Endometrium (tissue), 2 donors: ENCODE measurements around the gene KXD1.
"Not testable (repeated sequence)": the region's sequence is repeated elsewhere in the genome, so short reads cannot be mapped to it uniquely, and the experiment has no call there.

Source experiments
- FAIRE-seq: peaks from 2 replicates; lab custom pipeline; 2012; peaks lifted over from hg19 to GRCh38; lab: Jason Lieb, UNC
- donor health status: control.
- donor health status: control.

The KXD1 gene

GRCh38 chr19:18580311-18580710 lies 22.6 kb downstream of the KXD1 start:
- no peak for FAIRE-seq

GRCh38 chr19:18586306-18586705 lies 28.6 kb downstream of the KXD1 start:
- no peak for FAIRE-seq

DNA sequence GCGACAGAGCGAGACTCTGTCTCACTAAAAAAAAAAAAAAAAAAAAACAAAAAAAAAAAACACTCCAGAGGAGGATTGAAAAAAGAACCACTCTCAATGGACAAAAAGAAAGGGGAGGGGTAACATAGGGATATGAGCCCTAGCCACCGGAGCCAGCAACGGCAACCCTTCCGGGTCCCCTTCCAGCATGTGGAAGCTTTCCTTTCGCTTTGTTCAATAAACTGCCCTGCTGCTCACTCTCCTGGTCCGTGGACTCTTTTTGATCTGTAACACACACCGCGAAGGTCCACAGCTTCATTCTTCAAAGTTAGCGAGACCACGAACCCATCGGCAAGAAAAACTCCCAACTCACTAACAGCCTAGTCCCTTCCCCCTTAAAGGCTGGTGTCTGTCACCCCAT lies 29.9 kb downstream of the KXD1 start:
- no peak for FAIRE-seq

- FAIRE-seq = no peak
Observed at GRCh38 chr19:18587962-18588610, 30.4 kb downstream of the KXD1 start.

DNA sequence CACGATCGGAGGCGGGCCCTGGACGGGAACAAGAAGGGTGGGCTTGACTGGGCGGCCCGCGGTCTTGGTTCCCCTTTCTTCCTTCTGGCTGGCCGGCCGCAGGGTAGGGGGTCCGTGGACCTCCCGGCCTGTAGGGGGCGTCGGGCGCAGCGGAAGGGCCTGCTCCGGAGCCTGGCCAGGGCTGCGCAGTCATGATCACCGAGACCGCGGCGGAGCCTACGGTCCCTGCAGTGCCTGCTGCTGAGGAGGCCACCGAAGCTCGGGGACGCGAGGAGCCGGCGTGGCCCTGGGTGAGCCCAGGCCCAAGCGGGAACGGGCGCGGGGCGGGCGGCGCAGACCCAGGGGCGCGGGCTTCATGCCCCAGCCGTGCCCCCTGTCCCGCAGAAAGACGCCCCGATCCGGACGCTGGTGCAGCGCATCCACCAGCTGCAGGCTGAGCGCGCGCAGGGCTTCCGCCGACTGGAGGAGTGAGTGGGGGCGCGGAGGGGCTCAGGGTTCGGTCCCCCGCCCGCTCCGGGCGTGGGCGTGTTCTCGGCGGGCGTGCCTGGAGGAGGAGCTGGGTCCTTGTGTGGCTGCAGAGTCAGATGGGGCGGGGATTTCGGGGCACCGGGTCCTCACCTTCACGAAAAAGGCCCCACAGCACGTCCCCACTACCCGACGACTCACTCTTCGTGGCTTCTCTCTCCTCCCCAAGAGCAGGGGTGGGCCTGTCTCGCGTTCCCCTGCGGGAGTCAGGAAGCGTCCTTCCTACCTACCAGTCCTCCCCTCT lies 31.1 kb downstream of the KXD1 start, which contains the start of gene REX1BD:
REX1BD (plus strand) TSS at position 188 of the 769 bp plus-strand sequence; CDS start at position 192, 4 bp downstream.
- FAIRE-seq = no peak

- FAIRE-seq = no peak
Observed at GRCh38 chr19:18589380-18590272, 32.0 kb downstream of the KXD1 start.

- no peak for FAIRE-seq
Observed at GRCh38 chr19:18590273-18591272, 32.9 kb downstream of the KXD1 start.

DNA sequence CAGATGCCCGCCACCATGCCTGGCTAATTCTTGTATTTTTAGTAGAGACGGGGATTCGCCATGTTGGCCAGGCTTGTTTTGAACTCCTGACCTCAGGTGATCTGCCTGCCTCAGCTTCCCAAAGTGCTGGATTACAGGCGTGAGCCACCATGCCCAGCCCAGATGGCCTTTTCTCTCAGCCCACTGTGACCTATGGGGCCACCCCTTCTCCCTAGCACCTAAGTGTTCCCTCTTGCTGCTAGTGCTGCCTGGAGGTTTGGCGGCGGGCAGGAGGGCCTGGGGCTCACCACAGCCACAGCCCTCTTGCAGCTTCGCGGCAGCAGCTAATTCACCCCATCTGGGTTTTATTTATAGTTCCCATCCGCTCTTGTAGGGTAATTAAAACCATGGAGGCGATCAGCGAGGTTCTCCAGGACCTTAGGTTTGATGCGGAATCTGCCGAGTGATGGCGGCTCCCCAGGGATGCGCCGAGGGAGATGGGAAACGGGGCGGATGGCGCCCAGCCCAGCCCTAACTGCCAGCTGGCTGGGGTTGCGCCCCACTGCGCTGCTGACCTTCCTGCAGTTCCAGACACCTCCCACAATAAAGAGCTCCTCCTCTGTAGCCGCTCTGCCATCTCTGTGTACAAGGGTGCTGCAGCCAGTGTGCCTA lies 34.2 kb downstream of the KXD1 start:
- no peak for FAIRE-seq

DNA sequence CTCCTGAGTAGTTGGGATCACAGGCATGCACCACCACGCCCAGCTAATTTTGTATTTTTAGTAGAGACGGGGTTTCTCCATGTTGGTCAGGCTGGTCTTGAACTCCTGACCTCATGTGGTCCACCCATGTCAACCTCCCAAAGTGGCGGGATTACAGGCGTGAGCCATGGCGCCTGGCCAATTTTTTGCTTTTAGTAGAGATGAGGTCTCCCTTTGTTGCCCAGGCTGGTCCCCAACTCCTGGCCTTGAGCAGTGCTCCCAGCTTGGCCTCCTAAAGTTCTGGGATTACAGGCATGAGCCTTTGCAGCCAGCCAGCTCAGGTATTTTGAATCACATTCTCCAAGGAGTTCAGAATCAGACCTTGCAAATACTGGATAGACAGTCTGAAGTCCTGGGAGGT lies 35.1 kb downstream of the KXD1 start:
- not testable (repeated sequence) for FAIRE-seq

DNA sequence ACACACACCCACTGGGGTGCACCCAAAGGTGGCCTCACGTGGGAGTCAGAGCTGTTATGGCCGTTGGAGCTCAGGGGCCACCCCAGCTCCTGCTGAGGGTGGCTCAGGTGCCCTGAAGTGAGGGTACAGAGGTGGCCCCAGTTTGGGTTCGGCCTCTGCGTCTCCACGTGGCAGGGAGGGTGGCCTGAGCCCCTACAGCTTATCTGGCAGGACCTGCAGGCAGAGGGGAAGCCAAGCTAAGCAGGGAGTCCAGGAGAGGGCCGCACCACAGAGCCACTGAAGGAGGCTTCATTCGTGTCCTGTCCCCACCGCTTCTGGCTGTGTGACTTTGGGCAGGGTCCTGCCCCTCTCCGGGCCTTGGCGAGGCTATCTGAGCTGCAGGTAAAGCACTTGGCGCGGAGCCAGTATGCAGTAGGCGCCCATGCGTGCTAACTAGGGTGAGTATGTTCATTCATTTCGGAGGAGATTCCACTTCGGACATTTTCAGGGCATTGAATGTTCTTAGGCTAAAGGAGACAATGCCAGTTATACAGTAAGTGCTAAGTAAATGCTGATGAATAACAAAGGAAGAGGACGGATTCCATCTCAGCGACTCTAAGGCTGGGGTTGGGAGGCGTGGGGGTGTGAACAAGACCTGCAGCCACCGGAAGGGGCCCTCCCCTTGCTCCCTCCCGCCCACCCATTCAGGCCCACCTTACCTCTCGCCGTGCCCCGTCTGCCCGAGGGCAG lies 35.9 kb downstream of the KXD1 start:
- no peak for FAIRE-seq

DNA sequence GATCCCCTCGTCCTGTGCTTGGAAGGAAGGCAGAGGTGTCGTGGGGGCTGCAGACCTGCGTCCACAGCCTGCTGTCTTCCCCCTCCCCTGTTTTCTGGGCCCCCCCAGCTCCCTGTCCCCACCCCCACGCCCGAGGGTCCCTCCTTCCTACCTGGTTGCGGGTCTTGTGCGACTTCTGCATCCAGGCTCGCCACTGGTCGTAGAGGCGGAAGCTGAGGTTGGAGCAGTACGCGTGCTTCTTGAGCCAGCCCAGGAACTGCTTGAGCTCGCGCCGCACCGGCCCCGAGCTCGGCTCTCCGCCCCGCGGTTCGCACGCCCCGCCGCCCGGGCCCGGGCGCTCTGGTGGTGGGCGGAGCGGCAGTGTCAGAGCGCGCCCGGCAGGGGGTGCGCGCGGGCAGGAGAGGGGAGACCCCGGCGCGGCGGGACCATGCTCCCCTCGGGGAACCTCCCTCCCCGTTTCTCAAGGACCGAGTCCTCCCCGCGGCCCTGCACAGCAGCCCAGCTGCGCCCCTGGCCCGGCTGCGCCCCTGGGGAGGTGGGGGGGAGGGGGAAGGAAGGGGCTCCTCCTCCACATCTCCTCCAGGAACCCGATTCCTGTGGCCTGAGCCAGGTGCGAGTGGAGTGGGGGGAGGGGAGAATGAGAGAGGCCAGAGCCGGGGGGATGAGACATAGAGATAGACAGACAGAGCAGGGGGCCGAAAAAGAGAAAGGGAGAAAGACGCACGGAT lies 36.6 kb downstream of the KXD1 start:
- FAIRE-seq = no peak

GRCh38 chr19:18594824-18595373 lies 37.2 kb downstream of the KXD1 start:
- FAIRE-seq = no peak

GRCh38 chr19:18595475-18595874 lies 37.8 kb downstream of the KXD1 start:
- FAIRE-seq = no peak

DNA sequence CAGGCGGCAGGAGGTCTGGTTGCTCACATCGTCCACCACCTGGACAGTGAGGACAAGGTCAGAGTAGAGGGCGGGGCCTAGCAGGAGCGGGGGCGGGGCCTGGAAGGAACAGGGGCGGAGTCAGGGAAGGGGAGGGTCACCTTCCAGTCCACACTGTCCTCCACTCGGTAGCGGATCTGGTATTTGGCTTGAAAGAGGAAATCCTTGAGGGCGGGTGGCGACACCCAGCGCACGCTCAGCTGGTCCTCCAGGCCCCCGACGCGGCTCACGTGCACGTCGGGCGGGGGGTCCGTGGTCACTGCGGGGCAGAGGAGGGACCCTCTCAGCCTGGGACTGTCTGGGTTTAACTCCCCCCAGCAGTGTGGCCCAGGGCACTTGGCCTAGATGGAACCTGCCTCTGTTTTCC lies 39.1 kb downstream of the KXD1 start:
- FAIRE-seq = no peak

DNA sequence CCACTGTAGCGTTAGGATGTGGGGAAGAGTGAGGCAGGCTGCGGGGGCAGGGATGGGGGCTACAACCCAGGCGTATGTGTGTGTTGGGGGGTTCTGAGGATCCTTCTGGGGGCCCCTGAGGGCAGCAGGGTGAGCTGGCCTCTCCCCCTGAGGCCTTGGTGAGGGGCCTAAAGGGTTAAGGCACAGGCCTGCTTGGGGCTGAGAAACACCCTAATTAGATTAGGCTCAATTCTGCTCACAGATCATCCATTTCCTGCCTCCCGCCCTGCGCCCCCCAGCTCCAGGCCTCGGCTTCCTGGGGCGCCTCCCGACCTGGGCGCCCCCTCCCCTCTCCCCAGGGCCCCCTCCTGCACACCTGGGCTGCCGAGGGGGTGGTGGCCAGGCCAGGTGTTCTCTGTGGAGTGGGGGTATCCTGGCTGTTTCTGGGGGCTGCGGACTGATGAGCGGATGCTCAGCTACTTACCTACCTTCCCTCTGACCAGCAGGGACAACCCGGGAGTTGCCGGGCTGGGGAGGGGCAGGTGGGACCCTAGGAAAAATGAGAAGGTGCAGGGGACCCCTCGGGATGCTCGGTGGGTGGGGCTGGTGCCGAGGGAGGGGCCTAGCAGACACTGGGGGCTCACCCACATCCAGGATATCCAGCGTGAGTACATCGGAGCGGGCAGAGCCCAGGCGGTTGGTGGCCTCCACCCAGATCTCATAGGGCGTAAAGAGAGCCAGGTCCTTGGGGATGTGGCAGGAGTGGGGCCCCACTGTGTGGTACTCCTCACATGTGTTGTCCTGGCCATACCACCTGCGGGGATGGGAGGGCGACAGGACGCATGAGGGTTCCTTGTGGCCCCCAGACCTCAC lies 40.4 kb downstream of the KXD1 start:
- FAIRE-seq = no peak

DNA sequence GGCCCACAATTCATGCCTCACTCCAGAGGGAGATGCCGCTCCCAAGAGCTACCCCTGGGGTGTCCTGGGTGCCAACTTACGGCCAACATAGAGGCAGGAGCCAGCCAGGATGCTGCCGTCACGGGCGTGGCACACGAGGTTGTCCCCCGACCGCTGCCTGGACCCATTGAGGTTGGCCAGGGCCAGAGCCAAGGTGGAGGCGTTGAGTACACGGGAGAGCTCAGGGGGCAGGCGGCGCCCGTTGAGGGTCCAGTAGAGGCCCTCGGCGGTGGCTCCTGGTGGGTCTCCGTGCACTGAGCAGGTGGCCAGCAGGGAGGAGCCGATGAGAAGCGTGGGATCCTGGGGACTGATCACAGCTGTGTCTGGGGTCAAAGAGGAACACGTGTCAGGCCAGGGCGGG lies 41.8 kb downstream of the KXD1 start:
- no peak for FAIRE-seq

DNA sequence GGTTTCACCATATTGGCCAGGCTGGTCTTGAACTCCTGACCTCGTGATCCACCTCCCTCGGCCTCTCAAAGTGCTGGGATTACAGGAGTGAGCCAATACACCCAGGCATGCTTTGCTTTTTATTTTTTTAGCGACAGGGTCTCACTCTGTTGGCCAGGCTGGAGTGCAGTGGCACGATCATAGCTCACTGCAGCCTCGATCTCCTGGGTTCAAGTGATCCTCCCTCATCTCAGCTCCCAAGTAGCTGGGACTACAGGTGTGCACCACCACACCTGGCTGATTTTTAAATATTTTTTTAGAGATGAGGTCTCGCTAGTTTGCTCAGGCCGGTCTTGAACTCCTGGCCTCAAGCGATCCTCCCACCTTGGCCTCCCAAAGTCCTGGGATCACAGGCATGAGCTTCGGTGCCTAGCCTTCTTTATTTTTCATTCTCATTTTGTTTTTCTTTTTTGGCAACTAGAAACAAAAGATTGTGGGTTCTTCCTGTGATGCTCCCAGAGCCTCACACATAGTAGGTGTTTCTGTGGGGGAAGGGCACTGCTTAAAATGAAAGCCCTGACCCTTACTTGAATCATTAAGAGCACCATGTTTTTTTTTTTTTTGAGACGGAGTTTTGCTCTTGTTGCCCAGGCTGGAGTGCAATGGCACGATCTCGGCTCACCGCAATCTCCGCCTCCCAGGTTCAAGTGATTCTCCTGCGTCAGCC lies 43.2 kb downstream of the KXD1 start:
- not testable (repeated sequence) for FAIRE-seq

DNA sequence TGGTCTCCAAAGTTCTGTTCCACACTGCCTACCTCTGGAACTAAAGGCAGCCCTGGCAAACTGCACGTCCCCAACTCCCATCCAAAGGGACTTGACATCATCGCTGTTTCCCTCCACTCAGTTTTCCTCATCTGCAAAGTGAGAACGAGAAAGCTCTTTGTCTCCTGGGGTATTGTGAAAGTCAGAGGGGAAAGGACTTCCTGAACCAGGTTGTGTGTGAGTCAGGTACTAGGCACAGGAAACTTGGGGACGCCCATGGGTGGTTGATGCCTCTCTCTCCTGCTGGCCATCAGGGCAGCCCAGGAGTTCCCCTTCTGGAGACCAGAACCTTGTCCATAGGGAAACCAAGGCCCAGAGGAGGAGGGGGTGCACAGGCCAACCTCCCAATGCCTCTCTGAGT lies 44.2 kb downstream of the KXD1 start:
- no peak for FAIRE-seq
